Measurements from ENCODE around the gene UBN1.

- TF ChIP-seq CTCF (IDR thresholded peaks at IDR 0.05; ENCODE audit: insufficient read depth, low read depth, low read length) (no peak), EZH2 (IDR thresholded peaks at IDR 0.05; ENCODE audit: insufficient read depth, low read length) (no peak)
Measured at GRCh38 chr16:4803401-4803844, 43.9 kb upstream of the UBN1 start.
